ENCODE measurements around the gene WNT7A.
"Not testable (repeated sequence)": the region's sequence is repeated elsewhere in the genome, so short reads cannot be mapped to it uniquely, and the experiment has no call there.

The WNT7A gene

DNA sequence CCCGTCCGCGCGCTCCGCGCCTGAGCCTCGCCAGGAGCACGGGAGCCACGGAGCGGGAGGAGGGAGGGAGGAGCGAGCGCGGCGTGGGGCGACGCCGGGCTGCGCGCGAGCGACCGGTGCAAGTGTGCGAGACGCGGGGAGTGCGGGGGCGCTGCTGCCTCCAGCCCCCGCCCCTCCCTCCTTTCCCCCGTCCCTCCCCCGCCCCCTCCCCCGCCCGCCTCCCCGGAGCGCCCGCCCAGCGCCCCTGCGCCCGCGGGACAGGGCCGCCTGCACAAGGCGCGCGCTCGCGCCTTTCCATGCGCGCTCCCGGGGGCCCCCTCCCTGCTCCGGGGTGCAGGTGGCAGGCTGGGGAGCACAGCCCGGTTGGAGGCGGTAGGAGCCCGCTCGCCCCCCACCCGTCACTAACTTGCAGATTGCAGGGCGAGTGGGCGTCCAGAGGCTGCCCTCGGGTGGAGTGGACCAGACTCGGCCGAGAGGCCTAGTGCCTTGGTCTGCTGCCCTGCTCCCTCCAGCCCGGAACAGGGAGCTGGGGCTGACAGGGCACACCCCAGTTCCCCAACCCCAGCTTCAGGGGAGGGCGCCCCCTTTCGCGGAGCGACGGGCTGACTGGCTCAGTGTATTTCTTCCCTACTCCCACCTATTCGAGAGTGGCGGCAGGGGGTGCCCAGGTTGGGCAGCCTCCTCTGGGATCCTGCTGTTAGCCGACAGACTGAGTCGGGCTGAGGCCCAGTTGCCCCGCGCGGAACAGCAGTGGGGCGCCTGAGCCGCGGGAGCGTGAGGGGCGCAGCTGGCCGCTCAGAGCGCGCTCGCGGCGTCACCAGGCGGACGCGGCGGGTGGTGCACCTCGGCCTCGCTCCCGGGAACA, at the start of gene WNT7A:
WNT7A (minus strand) TSS at position 126 of the 865 bp plus-strand sequence. CDS start 255 bp downstream, outside the sequence.
- DNase-seq = peak; percentile 48 to 71

DNA sequence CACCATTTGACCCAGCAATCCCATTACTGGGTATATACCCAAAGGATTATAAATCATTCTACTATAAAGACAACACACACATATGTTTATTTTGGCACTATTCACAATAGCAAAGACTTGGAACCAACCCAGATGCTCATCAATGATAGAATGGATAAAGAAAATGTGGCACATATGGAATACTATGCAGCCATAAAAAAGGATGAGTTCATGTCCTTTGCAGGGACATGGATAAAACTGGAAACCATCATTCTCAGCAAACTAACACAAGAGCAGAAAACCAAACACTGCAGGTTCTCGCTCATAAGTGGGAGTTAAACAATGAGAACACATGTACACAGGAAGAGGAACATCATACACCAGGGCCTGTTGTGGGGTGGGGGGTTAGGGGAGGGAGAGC, 48.9 kb upstream of the WNT7A start:
- not testable (repeated sequence) for DNase-seq

DNA sequence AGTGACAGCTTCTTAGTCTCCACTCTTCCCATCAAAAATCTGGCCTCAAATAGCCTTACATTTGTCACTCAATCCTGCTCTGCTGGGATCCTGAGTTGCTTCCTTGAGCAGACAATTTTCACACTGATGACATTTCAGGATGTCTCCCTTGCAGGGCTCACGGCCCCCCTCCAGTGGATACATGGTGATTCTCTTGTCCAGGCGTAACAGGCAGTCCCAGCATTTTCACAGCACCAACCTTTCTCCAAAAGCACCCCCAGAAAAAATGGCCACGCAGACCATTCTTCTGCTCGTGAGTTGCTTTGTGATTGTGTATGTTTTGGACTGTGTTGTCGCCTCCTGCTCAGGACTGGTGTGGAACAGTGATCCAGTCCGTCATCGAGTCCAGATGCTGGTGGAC, 47.4 kb upstream of the WNT7A start:
- no peak for DNase-seq

DNA sequence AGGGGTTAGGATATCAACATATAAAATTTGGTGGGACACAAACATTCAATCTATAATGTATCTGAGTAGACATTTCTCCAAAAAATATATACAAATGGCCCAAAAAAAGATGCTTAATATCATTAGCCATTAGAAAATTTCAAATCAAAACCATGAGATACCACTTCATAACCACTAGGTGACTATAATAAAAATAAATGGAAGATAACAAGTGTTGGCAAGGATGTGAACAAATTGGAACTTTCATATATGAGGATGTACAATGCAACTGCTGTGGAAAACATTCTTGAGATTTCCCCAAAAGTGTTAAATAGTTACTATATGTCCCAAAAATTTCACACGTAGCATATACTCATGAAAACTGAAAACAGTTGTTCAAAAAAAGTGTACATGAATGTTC, 36.5 kb upstream of the WNT7A start:
- no peak for DNase-seq

DNA sequence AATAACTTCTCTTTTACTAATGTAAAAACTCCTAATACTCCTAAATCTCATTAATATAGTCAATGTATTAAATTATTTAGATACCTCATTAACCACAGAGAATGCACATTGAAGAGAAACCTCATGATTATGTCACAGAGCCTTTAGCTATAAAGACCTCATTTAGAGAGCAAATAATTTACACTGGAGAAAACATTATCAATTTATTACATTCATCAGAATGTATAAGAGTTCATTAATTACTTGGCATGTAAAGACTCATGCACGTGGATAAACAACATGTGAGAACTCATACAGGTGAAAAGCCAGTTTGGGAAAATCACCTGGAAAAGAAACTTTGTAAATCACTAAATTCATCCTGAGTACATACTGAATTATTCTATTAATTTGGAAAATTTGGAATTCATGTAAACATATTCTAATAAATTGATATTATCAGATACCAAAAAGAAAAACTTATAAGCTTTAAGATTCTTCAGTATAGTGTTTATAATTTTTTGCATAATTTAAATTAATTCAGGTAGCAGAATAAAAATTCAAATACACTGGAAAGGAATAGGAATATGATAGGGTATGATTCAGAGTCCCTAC, 22.9 kb upstream of the WNT7A start:
- no peak for DNase-seq

DNA sequence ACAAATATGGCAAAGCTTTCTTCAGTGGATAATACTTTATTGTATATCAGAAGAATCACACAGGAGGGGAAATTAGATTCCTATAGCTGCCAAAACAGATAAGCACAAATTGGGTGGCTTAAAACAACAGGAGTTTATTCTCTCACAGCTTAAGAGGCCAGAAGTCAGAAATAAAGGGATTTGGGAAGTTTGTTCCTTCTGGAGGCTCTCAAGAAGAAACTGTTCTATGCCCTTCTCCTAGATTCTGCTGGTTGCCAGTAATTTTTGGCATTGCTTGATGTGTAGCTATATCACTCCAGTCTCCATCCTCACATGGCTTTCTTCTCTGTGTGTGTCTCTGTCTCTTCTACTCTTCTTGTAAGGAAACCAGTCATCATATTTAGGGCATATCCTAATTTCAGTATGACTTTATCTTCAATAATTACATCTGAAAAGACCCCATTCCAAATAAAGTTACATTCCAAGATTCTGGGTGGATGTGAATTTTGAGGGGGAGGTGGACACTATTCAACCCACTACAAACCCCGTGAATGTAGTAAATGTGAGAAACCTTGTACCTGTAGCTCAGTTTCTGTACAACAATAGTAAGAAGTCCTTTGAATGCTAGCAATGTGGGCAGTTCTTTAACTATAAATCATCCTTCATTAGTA, 22.2 kb upstream of the WNT7A start:
- DNase-seq = no peak

DNA sequence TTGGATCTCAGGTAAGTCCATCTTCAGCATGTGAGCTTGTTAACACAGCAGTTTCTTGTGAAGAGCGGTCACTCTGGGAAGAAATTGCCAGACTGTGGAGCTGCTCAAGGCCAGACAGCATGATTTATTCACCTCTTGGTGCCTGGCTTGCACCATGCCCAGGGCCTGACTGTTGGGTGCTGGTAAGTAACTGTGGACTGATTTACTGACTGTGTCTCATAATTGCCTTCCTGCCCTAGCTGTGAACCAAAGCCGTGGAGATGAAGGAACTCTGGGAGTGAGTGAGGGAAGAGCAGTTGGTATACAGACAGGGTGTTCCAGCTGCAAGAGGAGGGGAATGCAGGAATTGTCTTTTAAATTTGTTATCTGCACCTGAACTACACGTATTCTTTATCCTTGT, 18.5 kb upstream of the WNT7A start:
- no peak for DNase-seq

DNA sequence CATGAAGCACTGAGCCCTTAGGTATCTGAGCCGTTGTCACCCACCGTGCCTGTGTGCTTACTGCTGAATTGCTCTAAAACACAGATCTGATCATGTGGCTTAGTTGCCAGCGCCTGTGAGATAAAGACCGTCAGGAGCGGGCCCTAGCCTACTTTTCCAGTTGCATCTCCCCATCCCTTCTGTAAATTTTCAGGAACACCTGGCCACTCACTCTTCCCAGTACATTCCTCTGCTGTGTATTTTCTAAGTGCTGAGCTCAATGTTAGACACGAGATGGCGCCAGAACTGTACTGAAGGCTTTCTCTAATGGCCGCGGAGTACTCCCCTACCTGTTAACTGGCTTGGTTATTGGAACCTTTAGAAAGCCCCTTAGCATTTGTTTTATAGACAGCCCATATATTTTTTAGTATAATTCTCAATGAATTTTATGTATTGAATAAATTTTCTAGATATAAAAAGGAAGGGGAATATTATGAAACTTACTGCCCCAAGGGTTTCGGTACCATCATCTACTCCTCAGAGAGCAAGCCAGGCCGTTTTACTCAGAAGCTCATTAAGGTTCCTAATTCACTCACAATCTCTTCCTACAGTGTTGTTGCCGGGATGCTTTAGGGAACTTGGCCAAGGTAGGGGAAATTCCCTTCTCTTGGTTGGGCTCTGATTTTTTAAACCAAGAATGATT, 16.7 kb upstream of the WNT7A start:
- peak; percentile 66 to 72 for DNase-seq

DNA sequence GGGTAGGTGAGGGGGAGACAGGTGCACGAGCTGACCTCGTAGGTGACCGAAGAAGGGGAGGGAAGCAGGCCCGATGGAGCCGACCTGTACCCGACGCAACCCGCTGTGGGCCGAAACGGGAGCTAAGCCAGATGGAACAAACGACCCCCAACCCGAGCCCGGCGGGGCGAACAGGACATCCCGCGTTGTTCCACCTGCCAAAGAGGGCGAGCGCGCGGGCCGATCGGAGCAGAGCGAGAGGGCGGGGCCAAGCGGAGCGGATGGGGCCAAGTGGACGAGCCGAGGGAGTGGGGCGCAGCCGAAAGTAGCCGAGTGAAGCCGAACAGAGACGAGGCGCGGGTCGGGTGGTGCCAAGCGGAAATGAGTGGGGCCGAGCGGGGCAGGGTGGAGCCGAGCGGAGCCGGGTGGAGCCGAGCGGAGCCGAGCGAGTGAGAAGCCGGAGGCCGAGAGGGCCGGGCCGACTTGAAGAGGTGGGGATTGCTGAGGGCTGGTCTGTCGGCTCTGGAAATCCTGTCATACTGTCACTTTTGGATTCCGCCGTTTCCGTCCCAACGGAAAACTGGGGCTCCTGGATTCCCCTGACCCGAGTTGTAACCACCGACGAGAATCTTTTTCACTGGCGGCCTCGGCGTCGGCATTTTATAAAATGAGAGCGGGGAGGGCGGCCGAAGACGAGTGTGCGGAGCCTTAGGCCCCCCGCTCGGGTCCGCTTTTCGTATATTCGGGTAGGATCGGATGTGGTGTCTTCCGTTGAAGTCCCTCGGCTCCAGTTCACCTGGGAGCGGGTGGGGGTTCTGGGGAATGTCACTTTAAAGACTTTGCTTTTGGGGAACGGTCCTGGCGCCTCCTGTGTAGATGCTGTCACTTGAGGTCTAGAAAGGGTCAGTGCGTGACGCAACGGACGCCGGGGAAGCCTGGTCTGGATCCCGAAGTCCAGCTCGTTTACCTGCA, 15.6 kb upstream of the WNT7A start:
- peak; percentile 95 to 96 for DNase-seq

DNA sequence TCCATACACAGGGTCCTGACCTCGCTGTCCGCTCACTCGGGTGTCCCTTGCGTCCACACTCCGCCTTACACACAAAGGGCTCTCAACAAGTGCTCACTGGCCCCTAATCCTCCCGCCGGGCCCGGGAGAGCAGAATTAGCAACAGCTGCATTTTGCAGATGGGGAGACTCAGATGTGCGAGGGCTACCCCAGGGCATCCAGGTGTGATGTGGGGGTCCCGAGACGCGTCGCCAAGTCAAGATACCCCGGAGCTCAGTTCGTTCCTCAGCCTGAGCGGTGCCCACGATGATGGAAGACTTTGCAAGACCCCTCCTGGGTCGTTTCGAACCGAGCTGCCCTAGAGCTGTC, 14.9 kb upstream of the WNT7A start:
- no peak for DNase-seq

DNA sequence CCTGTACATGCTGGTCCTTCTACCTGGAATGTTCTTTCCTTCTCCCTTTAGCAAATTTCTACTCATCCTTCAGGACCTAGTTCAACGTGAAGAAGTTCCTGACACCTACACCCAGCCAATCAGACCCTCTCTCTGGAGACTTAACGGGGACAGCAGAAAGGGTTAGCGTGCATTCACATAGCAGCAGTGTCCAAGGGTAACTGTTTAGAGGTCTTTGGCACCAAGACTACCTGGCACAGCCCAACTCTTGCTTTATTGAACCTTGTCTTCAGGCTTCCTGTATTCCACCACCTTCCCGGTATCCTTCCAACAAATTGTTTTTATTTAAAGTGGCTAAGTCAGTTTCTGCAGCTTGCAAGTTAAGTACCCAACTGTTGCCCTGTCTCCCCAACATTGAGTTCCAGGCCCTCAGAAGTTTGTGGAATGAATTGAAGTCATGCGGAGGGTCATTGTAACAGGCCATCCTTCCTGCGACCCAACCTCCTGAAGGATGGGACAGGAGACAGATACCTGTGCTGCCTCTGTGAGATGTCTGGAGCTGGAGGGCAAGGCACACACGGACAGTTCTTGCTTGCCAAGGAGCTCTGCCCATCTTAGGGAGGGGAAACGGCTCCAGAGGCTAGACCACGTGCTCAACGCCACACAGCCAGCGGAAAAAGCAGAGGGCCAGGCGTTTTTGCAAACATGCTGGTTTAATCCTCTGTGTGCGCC, 14.4 kb upstream of the WNT7A start:
- DNase-seq = no peak

DNA sequence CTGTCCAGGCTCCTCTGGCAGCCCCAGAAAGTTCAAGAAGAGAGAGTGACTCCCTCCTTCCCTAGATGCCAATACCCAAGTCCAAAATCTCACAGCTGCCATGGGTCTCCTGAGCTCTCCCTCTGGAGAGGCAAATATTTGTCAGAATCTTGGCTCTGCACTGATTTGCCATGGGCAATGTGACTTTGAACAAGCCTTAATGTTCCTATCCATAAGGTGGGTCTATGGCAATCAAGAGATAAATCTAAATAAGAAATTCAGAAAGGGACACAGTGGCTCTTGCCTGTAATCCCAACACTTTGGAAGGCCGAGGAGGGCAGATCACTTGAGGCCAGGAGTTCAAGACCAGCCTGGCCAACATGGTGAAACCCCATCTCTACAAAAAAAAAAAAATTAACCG, 12.4 kb upstream of the WNT7A start:
- DNase-seq = no peak

DNA sequence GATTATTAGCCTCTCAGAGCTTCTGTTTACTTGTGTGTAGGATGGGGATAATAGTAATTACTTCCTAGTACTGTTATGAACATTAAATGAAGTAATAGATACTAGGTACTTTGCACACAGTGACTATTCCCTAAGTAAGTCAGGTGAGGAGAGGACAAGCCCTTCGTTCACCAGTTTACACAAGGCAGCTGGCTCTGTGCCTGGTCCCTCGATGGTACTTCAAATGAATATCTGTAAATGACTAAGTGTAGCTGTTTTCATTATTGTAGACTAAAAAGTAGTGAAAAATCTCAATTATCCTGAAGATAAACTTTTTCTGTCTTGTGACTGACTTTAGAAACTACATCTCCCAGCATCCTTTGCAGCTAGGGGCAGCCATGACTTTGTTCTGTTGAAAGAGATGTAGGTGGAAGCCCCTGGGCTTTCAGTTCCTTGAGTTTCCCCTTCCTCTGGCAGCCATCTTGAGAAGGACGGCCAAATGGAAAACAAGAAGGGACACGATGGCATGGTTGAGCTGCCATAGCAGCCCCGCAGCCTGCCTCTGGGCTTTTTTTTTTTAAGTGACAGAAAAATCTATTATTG, 11.7 kb upstream of the WNT7A start:
- DNase-seq = peak in 1 of 2 donors; percentile 40

DNA sequence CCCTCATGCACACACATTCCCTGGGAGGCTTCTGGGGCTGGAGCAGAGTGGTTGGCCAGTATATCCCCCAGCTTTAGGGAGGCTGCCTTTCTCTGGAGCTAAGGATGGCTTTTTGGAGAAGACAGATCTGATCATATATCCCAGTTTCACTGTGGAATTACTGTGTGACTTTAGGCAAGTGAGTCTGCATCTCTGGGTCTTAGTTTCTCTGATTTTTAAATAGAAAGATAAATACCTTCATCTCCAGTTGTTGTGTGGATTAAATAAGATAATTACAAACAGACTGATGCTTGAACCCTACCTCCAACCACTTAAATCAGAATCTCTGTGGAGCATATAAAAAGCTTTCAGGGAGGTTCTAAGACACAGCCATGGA, 11.1 kb upstream of the WNT7A start:
- DNase-seq = no peak

DNA sequence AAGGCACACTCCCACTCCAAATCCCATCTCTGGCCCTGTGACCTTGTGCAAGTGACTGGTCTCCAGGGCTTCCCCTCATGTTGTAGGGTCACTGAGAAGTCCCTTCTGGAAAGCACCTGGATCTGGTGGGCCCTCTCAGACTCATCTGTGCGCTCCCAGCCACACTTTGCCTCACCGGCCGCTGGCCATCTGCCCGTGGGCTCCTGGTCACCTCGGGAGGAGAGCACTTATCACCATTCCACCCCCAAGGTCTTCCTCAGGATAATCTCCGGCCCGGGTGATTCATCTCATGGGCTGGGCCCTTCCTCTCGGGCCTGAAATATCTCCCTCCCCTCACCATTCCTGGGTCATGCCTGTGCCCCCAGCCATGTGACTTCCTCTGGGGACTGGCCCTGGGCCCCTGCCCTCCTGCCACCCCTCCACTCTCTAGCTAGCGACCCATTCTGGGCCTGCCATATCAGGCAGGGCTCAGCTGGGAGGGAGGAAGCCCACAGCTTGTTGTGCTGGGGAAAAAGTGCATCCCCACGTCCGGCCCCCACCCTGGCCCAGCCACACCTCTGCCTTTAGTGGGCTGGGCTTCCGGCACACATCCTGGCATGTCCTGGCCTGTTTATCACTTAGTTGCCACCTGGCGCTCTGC, 10.6 kb upstream of the WNT7A start:
- DNase-seq = peak; percentile 43 to 58

DNA sequence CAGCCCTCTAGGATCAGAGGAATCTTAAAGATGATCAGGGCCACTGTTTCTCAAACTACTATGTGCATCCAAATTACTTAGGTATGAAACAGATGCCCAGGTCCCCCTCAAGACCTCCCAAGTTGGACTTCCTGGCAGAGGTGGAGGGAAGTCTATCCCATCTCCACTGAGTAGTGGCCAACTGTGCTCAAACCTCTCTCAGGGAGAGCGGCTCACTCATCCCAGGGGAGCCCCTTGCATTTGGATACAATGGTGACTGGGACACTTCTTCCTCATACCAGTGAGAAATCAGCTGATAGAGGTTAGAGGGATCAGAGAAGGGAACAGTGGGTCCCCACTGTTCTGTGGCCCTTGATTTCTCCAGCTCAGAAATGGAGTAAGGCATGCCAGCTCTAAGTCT, 8.7 kb upstream of the WNT7A start:
- DNase-seq = no peak

DNA sequence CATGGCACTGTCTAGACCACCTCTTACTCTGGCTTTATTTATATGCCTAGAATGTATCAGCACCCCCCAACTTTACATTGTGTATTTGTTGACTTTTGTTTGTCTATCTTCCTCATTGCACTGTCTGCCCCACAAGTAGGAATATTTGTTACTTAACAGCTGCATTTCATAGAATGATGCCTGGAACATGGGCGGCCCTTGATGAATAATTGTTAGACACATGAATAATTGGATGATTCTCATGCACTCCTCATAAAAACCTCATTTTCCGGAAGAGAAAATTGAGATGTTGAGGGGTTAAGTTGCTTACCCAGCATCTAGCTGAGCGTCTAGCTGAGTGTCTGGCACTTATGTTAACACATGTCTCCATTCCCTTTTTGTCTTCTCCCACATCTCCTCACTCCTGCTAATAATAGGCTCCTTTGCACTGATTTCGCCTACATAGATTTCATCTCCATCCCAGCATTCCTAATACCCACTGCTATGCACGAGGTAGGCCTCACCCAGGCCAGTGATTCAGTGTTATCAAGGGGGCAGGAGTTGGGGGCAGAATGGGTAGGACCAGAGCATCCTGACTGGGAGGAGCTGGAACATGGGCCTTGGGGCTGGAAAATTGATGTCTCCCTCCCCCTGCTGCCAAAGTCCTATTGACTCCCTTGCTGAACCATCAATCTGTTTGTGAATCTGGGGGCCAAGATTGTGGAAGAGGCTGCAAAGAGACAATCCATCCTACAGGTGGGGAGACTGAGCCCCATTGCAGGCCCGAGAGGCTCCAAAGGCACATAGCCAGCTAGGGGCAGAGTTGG, 7.8 kb upstream of the WNT7A start:
- DNase-seq = no peak

DNA sequence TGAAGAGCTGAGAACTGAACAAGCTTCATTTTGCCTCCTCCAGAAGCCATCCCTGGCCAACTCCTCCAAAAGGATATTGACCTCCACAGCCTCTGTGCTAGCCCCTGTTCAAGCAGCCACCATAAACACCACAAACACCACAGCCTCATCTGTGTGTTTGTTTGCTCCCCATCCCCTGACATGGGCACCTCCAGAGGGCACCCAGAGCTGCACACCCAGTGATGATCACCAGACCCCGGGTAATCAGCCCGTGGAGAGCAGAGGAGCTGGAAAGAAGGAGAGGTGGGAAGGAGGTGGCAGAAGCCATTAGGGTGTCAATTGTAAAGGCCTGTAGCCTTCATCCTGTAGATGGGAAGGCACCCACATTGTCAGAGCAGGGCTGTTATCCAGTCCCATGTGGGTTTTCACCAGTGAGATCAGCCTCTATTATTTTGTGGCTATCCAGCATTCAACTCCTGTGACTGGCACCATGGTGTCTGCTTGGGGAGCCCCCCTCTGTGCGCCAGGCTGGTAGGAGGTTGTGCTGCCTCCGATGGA, 6.8 kb upstream of the WNT7A start:
- no peak for DNase-seq

DNA sequence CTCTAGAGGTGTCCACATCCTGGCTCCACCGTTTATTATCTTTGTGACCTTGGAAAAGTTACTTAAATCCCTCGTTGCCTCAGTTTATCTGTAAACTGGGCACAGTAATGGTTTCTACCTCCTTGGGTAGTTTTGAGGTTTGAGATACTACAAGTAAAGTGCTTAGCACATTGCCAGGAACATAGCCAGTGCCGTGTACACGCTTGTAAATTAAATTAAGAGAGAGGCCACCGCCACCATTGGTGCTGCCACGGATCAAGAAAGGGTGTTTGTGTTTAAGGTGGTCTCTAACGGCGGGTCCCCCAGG, 5.8 kb upstream of the WNT7A start:
- no peak for DNase-seq

Measured in CD4-positive, alpha-beta T cell treated with Interleukin-4 for 1 hour (primary cell).